ENCODE results near the gene LGALS1. TPM values are rescaled to one million over a fixed set of nuclear protein-coding genes. Genes with fewer than 3 reads are reported as not detected.
"Not testable (repeated sequence)": the region's sequence is repeated elsewhere in the genome, so short reads cannot be mapped to it uniquely, and the experiment has no call there.

LGALS1 gene
- polyA plus RNA-seq, 3 donors from 2014 or later = 416 to 572 (median 473) TPM

GRCh38 chr22:37692627-37693285 lies 17.3 kb downstream of the LGALS1 start:
- Mint-ChIP-seq H3K4me1 (peaks cover 20 to 26% of the 10 kb centered on the region in 2 donors), H3K27me3 (ENCODE audit: low read depth in 3 of 3) (peaks cover 0 to 5% (median 0%) of the 10 kb centered on the region in 3 donors), H3K4me3 (no peak overlapping the region), H3K27ac (no peak overlapping the region), H3K36me3 (peaks cover 7 to 32% (median 14%) of the 10 kb centered on the region in 3 donors), H3K9me3 (no peaks in the 10 kb centered on the region)
- no peak for DNase-seq

GRCh38 chr22:37694131-37694530 lies 18.7 kb downstream of the LGALS1 start:
- H3K27me3 Mint-ChIP-seq (ENCODE audit: low read depth in 3 of 3); H3K27ac Mint-ChIP-seq; DNase-seq; H3K9me3 Mint-ChIP-seq; H3K4me3 Mint-ChIP-seq: not testable (repeated sequence)
- H3K4me1 Mint-ChIP-seq = peaks cover 11 to 18% of the 10 kb centered on the region in 2 donors
- H3K36me3 Mint-ChIP-seq = peaks cover 7 to 24% (median 8%) of the 10 kb centered on the region in 3 donors

GRCh38 chr22:37696260-37696656 lies 20.8 kb downstream of the LGALS1 start:
- H3K27ac Mint-ChIP-seq; H3K9me3 Mint-ChIP-seq; DNase-seq; H3K27me3 Mint-ChIP-seq (ENCODE audit: low read depth in 3 of 3): not testable (repeated sequence)
- peaks cover 7 to 16% (median 8%) of the 10 kb centered on the region in 3 donors for H3K36me3 Mint-ChIP-seq
- peak overlapping the region; percentile 30 to 78 (median 53) for H3K4me3 Mint-ChIP-seq
- peaks cover 15 to 24% of the 10 kb centered on the region in 2 donors for H3K4me1 Mint-ChIP-seq

- peaks cover 0 to 1% (median 0%) of the 10 kb centered on the region in 3 donors for H3K27me3 Mint-ChIP-seq (ENCODE audit: low read depth in 3 of 3)
- H3K27ac Mint-ChIP-seq = peak within 1 kb of the TSS in 1 of 6 donors; percentile 61
- H3K4me3 Mint-ChIP-seq = peak within 1 kb of the TSS; percentile 30 to 78 (median 53)
- DNase-seq = peak; percentile 81 to 86 (median 85)
- peaks cover 7 to 16% (median 8%) of the 10 kb centered on the region in 3 donors for H3K36me3 Mint-ChIP-seq
- no peaks in the 10 kb centered on the region for H3K9me3 Mint-ChIP-seq
- peaks cover 22 to 30% of the 10 kb centered on the region in 2 donors for H3K4me1 Mint-ChIP-seq
Measured at GRCh38 chr22:37696657-37697537, 21.5 kb downstream of the LGALS1 start, which contains the start of gene TRIOBP. TSS of gene TRIOBP (plus strand) at chr22:37697048. CDS start at chr22:37701366, 4,318 bp downstream.

- H3K27ac Mint-ChIP-seq = no peak overlapping the region
- no peak overlapping the region for H3K4me3 Mint-ChIP-seq
Measured at GRCh38 chr22:37697538-37697835, 22.1 kb downstream of the LGALS1 start.

GRCh38 chr22:37701141-37701786 lies 25.8 kb downstream of the LGALS1 start:
- Mint-ChIP-seq H3K36me3 (peaks cover 0 to 7% (median 0%) of the 10 kb centered on the region in 3 donors), H3K27me3 (ENCODE audit: low read depth in 3 of 3) (peaks cover 0 to 1% (median 0%) of the 10 kb centered on the region in 3 donors), H3K4me3 (peak overlapping the region in 3 of 5 donors; percentile 21 to 70 (median 55)), H3K9me3 (no peaks in the 10 kb centered on the region), H3K27ac (peak overlapping the region; percentile 76 to 91 (median 81)), H3K4me1 (peaks cover 18 to 21% of the 10 kb centered on the region in 2 donors)
- peak in 1 of 3 donors; percentile 14 for DNase-seq

More at GRCh38 chr22:37697538-37697835, 22.1 kb downstream of the LGALS1 start:
- H3K36me3 Mint-ChIP-seq = peaks cover 4 to 14% (median 8%) of the 10 kb centered on the region in 3 donors
- no peak for DNase-seq
- H3K4me1 Mint-ChIP-seq = peaks cover 22 to 30% of the 10 kb centered on the region in 2 donors
- no peaks in the 10 kb centered on the region for H3K9me3 Mint-ChIP-seq
- H3K27me3 Mint-ChIP-seq (ENCODE audit: low read depth in 3 of 3) = peaks cover 0 to 1% (median 0%) of the 10 kb centered on the region in 3 donors

- peaks cover 12 to 13% of the 10 kb centered on the region in 2 donors for H3K4me1 Mint-ChIP-seq
- peaks cover 0 to 7% (median 0%) of the 10 kb centered on the region in 3 donors for H3K36me3 Mint-ChIP-seq
- H3K9me3 Mint-ChIP-seq = no peaks in the 10 kb centered on the region
- no peak for DNase-seq
- H3K4me3 Mint-ChIP-seq = no peak overlapping the region
- H3K27ac Mint-ChIP-seq = peak overlapping the region in 1 of 6 donors; percentile 35
- no peaks in the 10 kb centered on the region for H3K27me3 Mint-ChIP-seq (ENCODE audit: low read depth in 3 of 3)
Measured at GRCh38 chr22:37703906-37704305, 28.5 kb downstream of the LGALS1 start.

- Mint-ChIP-seq H3K4me1 (peaks cover 12 to 13% of the 10 kb centered on the region in 2 donors), H3K27ac (no peak overlapping the region), H3K36me3 (peaks cover 0 to 7% (median 0%) of the 10 kb centered on the region in 3 donors), H3K27me3 (ENCODE audit: low read depth in 3 of 3) (no peaks in the 10 kb centered on the region), H3K9me3 (no peaks in the 10 kb centered on the region), H3K4me3 (no peak overlapping the region)
- DNase-seq = no peak
Measured at GRCh38 chr22:37704645-37705044, 29.2 kb downstream of the LGALS1 start.

- H3K4me3 Mint-ChIP-seq = no peak overlapping the region
- no peaks in the 10 kb centered on the region for H3K9me3 Mint-ChIP-seq
- H3K27ac Mint-ChIP-seq = no peak overlapping the region
- H3K4me1 Mint-ChIP-seq = peaks cover 12 to 13% of the 10 kb centered on the region in 2 donors
- H3K36me3 Mint-ChIP-seq = peaks cover 0 to 7% (median 0%) of the 10 kb centered on the region in 3 donors
- DNase-seq = no peak
- peaks cover 0 to 2% (median 0%) of the 10 kb centered on the region in 3 donors for H3K27me3 Mint-ChIP-seq (ENCODE audit: low read depth in 3 of 3)
Measured at GRCh38 chr22:37705205-37705604, 29.8 kb downstream of the LGALS1 start.

GRCh38 chr22:37708580-37709444 lies 33.4 kb downstream of the LGALS1 start:
- no peaks in the 10 kb centered on the region for H3K9me3 Mint-ChIP-seq

GRCh38 chr22:37709445-37709765 lies 34.0 kb downstream of the LGALS1 start:
- Mint-ChIP-seq H3K4me1 (peaks cover 0 to 1% of the 10 kb centered on the region in 2 donors), H3K27me3 (ENCODE audit: low read depth in 3 of 3) (peaks cover 0 to 2% (median 2%) of the 10 kb centered on the region in 3 donors), H3K4me3 (no peak overlapping the region), H3K27ac (no peak overlapping the region), H3K36me3 (peaks cover 0 to 3% (median 0%) of the 10 kb centered on the region in 3 donors), H3K9me3 (no peaks in the 10 kb centered on the region)
- DNase-seq = no peak

More at GRCh38 chr22:37708580-37709444, 33.4 kb downstream of the LGALS1 start:
- DNase-seq = no peak
- Mint-ChIP-seq H3K27ac (no peak overlapping the region), H3K4me3 (no peak overlapping the region), H3K27me3 (ENCODE audit: low read depth in 3 of 3) (peaks cover 0 to 2% (median 2%) of the 10 kb centered on the region in 3 donors), H3K4me1 (peaks cover 0 to 1% of the 10 kb centered on the region in 2 donors), H3K36me3 (peaks cover 0 to 4% (median 0%) of the 10 kb centered on the region in 3 donors)

GRCh38 chr22:37710675-37711074 lies 35.2 kb downstream of the LGALS1 start:
- H3K27ac Mint-ChIP-seq = no peak overlapping the region
- H3K9me3 Mint-ChIP-seq = no peaks in the 10 kb centered on the region

GRCh38 chr22:37711490-37711889 lies 36.1 kb downstream of the LGALS1 start:
- H3K9me3 Mint-ChIP-seq = no peaks in the 10 kb centered on the region
- DNase-seq = no peak
- H3K27ac Mint-ChIP-seq = no peak overlapping the region
- no peak overlapping the region for H3K4me3 Mint-ChIP-seq
- H3K4me1 Mint-ChIP-seq = no peaks in the 10 kb centered on the region
- H3K36me3 Mint-ChIP-seq = peaks cover 0 to under 1% (median under 1%) of the 10 kb centered on the region in 3 donors
- peaks cover 0 to 2% (median 2%) of the 10 kb centered on the region in 3 donors for H3K27me3 Mint-ChIP-seq (ENCODE audit: low read depth in 3 of 3)

More at GRCh38 chr22:37710675-37711074, 35.2 kb downstream of the LGALS1 start:
- Mint-ChIP-seq H3K27me3 (ENCODE audit: low read depth in 3 of 3) (peaks cover 0 to 2% (median 2%) of the 10 kb centered on the region in 3 donors), H3K36me3 (no peaks in the 10 kb centered on the region), H3K4me1 (peaks cover 0 to 1% of the 10 kb centered on the region in 2 donors), H3K4me3 (no peak overlapping the region)
- no peak for DNase-seq

All from immature natural killer cell (primary cell).